Right lobe of liver (tissue), 6 donors: ENCODE measurements around the gene CCDC182. TPM values are rescaled to one million over a fixed set of nuclear protein-coding genes. Genes with fewer than 3 reads are reported as not detected.

Source experiments
- ATAC-seq, 4 donors: fragments of 200-7000 bp; cut with Tn5 transposase; one replicate each; pipeline ENCODE4 v1.9.1; 2020; ENCODE audit warnings: mild to moderate bottlenecking in 4 of 4, moderate library complexity in 4 of 4
- DNase-seq, 3 donors: peaks; one replicate each; pipeline ENCODE4 v3.0.0-alpha.2; 2020
- H3K27ac ChIP-seq, 3 donors: fragments of 200-600 bp; one replicate each; pipeline ENCODE4 v1.8.0; 2022
- H3K27me3 ChIP-seq, 2 donors: fragments of 200-600 bp; one replicate each; pipeline ENCODE4 v1.8.0; 2022
- H3K36me3 ChIP-seq, 4 donors: fragments of 200-600 bp; sonication (generic) in 1 of 4; one replicate each; pipeline versions ENCODE4 v1.5.1 to v1.8.0; 2017 to 2022; ENCODE audit warnings: control low read depth in 1 of 4
- H3K4me1 ChIP-seq, 4 donors: fragments of 200-600 bp; sonication (generic) in 1 of 4; one replicate each; pipeline versions ENCODE4 v1.5.1 to v1.8.0; 2017 to 2022; ENCODE audit warnings: control low read depth in 1 of 4
- H3K4me3 ChIP-seq, 3 donors: fragments of 200-600 bp; one replicate each; pipeline ENCODE4 v1.8.0; 2022
- H3K9me3 ChIP-seq, 4 donors: fragments of 200-600 bp; sonication (generic) in 1 of 4; one replicate each; pipeline versions ENCODE4 v1.5.1 to v1.8.0; 2017 to 2022; ENCODE audit warnings: control low read depth in 1 of 4
- CTCF ChIP-seq, 4 donors: fragments of 200-600 bp in 3 of 4; fragments of 450-650 bp in 1 of 4; IDR thresholded peaks; one replicate each; pipeline versions ENCODE4 v1.5.1 to v1.8.0; 2016 to 2022; ENCODE audit warnings: antibody characterized with exemption in 4 of 4, mild to moderate bottlenecking in 2 of 4
- POLR2A ChIP-seq: fragments of 450-650 bp; IDR thresholded peaks from one replicate; pipeline ENCODE4 v1.6.1; 2017; ENCODE audit warnings: antibody characterized with exemption, mild to moderate bottlenecking
- WGBS: methylation state at CpG from one replicate; pipeline ENCODE4 v1.1.6; 2018; ENCODE audit warnings: low coverage, low lambda C conversion rate; ENCODE audit not compliant: insufficient coverage; ENCODE audit errors: missing lambda C conversion rate; 5-methylcytosine and 5-hydroxymethylcytosine counted together
- intact Hi-C, 2 donors: fragments of 100-400 bp; cut with DNase I; formaldehyde crosslinking; loops; one replicate each; pipeline versions ENCODE4 v1.11.2 to v1.14.1; 2022
- total RNA-seq, 6 experiments: library from RNA; depleted of rRNA in 2 of 6; stranded (reverse); fragments of >200 nt in 2 of 6; fragmentation: NEBNext Ultra II Directional in 3 of 6; extraction: Animal tissue kit (Norgen Biotek cat#: 25700) in 3 of 6; gene quantifications; one replicate each; pipeline versions ENCODE4 v1.1.0 to v1.2.4, GENCODE V29; 2016 to 2023
- donor health status: DM: no; HTN: yes; CAD: no.
- donor health status: DM: no; HTN: no; CAD: no.
- donor health status: DM: no; HTN: no; CAD: no.
- donor health status: DM: no; HTN: yes; CAD: no.
- donor health status: DM: no; HTN: yes; CAD: no.

Gene CCDC182
- total RNA-seq, 6 experiments from 2014 or later = not detected

- Histone ChIP-seq H3K36me3 (no peaks in the 10 kb centered on the region), H3K27ac (no peak overlapping the region), H3K27me3 (no peaks in the 10 kb centered on the region), H3K4me1 (no peaks in the 10 kb centered on the region), H3K9me3 (no peaks in the 10 kb centered on the region), H3K4me3 (no peak overlapping the region)
- WGBS = 76% methylated on average over 3 of the region's 4 CpGs
- TF ChIP-seq CTCF (IDR thresholded peaks at IDR 0.05) (no peak), POLR2A (no peak)
- ATAC-seq (no peak), DNase-seq (no peak)
- intact Hi-C loops = no loop called here
Observed at GRCh38 chr17:57774872-57775271, 29.8 kb upstream of the CCDC182 start.

- intact Hi-C loops = no loop called here
- Histone ChIP-seq H3K9me3 (no peaks in the 10 kb centered on the region), H3K27me3 (no peaks in the 10 kb centered on the region), H3K4me1 (no peaks in the 10 kb centered on the region), H3K36me3 (no peaks in the 10 kb centered on the region), H3K4me3 (no peak overlapping the region), H3K27ac (no peak overlapping the region)
- DNase-seq (no peak), ATAC-seq (peak in 3 of 4 donors; percentile 20 to 63 (median 46))
- TF ChIP-seq CTCF (IDR thresholded peaks at IDR 0.05) (no peak), POLR2A (no peak)
- WGBS = 24% methylated on average over 4 of the region's 4 CpGs
Observed at GRCh38 chr17:57773557-57773956, 28.5 kb upstream of the CCDC182 start.

- 30% methylated on average over 2 of the region's 7 CpGs for WGBS
Observed at GRCh38 chr17:57772774-57773173, 27.7 kb upstream of the CCDC182 start.

GRCh38 chr17:57767561-57767960 is 22.5 kb upstream of the CCDC182 start:
- H3K4me3 ChIP-seq = no peak overlapping the region
- H3K4me1 ChIP-seq = no peaks in the 10 kb centered on the region
- intact Hi-C loops = no loop called here
- no peak for TF ChIP-seq CTCF (IDR thresholded peaks at IDR 0.05)
- TF ChIP-seq POLR2A = no peak
- H3K9me3 ChIP-seq = no peaks in the 10 kb centered on the region
- ATAC-seq = no peak
- no peak overlapping the region for H3K27ac ChIP-seq
- H3K36me3 ChIP-seq = no peaks in the 10 kb centered on the region
- H3K27me3 ChIP-seq = no peaks in the 10 kb centered on the region
- WGBS = 42% methylated on average over 6 of the region's 6 CpGs
- no peak for DNase-seq

More at GRCh38 chr17:57772774-57773173, 27.7 kb upstream of the CCDC182 start:
- no peaks in the 10 kb centered on the region for H3K36me3 ChIP-seq
- no peaks in the 10 kb centered on the region for H3K4me1 ChIP-seq
- H3K27ac ChIP-seq = no peak overlapping the region
- TF ChIP-seq CTCF (IDR thresholded peaks at IDR 0.05) = no peak
- TF ChIP-seq POLR2A = no peak
- DNase-seq (no peak), ATAC-seq (no peak)
- no peak overlapping the region for H3K4me3 ChIP-seq
- intact Hi-C loops = no loop called here
- no peaks in the 10 kb centered on the region for H3K9me3 ChIP-seq
- no peaks in the 10 kb centered on the region for H3K27me3 ChIP-seq
